Ishikawa (cell line): Measurements from ENCODE around the gene DKK3.

Experiments
- CEBPB ChIP-seq: IDR thresholded peaks from 2 replicates; pipeline ENCODE4 v1.6.1; 2012
- CREB1 ChIP-seq: IDR thresholded peaks from 2 replicates; pipeline ENCODE4 v1.6.1; 2012; ENCODE audit warnings: low read depth
- EGR1 ChIP-seq: IDR thresholded peaks from 2 replicates; pipeline ENCODE4 v1.6.1; 2012
- EP300 ChIP-seq: IDR thresholded peaks from 2 replicates; pipeline ENCODE4 v1.6.1; 2012; ENCODE audit warnings: borderline replicate concordance
- FOXM1 ChIP-seq: IDR thresholded peaks from 2 replicates; pipeline ENCODE4 v1.6.1; 2012; ENCODE audit warnings: low read depth, borderline replicate concordance
- MAX ChIP-seq: IDR thresholded peaks from 2 replicates; pipeline ENCODE4 v1.6.1; 2012
- NFIC ChIP-seq: IDR thresholded peaks from 2 replicates; pipeline ENCODE4 v1.6.1; 2012
- RAD21 ChIP-seq: IDR thresholded peaks from 2 replicates; pipeline ENCODE4 v1.6.1; 2012; ENCODE audit warnings: low read depth
- TAF1 ChIP-seq: IDR thresholded peaks from 2 replicates; pipeline ENCODE4 v1.6.1; 2012; ENCODE audit warnings: low read depth, mild to moderate bottlenecking
- TCF12 ChIP-seq: IDR thresholded peaks from 2 replicates; pipeline ENCODE4 v1.6.1; 2012; ENCODE audit warnings: low read depth
- TEAD4 ChIP-seq: IDR thresholded peaks from 2 replicates; pipeline ENCODE4 v1.6.1; 2012
- YY1 ChIP-seq: IDR thresholded peaks from 2 replicates; pipeline ENCODE4 v1.6.1; 2012; ENCODE audit warnings: low read depth
- ZBTB7A ChIP-seq: IDR thresholded peaks from 2 replicates; pipeline ENCODE4 v1.6.1; 2012; ENCODE audit warnings: low read depth
- TF ChIP-seq, protein P1 (sequence below): IDR thresholded peaks from 2 replicates; pipeline ENCODE4 v1.6.1; 2012; ENCODE audit warnings: low read depth, mild to moderate bottlenecking
- TF ChIP-seq, protein P2 (sequence below): IDR thresholded peaks from 2 replicates; pipeline ENCODE4 v1.6.1; 2012

The DKK3 gene

DNA sequence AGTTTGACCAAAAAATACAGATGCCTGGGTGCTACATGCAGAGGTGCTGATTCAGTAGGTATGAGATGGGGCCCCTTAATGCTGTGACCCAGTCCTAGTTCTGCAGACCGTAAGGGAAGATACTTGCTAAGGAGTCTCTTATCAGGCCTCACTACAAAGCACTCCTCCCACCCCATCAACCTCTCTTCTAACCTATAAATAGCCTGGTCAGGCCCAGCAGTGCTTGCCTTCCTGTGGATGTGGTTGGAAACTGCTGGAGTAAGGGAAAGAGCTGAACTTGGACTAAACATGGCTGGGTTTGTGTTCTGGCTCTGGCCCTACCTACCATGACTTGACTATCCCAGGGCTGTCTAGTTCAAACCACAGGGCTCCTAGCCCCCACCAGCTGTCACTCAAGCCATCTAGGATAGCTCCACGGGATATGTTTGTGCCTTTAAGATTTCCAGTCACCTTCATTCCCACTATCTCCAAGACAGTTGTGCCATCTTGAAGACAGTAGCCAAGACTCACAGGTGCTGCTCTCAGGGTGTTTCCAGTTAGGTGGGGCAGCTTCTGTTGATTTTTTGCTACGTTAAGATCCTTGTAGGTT, 9.5 kb upstream of the DKK3 start:
- TF ChIP-seq NFIC = no peak
- TF ChIP-seq EP300 = no peak
- no peak for TF ChIP-seq TEAD4
- TF ChIP-seq, protein P1, sequence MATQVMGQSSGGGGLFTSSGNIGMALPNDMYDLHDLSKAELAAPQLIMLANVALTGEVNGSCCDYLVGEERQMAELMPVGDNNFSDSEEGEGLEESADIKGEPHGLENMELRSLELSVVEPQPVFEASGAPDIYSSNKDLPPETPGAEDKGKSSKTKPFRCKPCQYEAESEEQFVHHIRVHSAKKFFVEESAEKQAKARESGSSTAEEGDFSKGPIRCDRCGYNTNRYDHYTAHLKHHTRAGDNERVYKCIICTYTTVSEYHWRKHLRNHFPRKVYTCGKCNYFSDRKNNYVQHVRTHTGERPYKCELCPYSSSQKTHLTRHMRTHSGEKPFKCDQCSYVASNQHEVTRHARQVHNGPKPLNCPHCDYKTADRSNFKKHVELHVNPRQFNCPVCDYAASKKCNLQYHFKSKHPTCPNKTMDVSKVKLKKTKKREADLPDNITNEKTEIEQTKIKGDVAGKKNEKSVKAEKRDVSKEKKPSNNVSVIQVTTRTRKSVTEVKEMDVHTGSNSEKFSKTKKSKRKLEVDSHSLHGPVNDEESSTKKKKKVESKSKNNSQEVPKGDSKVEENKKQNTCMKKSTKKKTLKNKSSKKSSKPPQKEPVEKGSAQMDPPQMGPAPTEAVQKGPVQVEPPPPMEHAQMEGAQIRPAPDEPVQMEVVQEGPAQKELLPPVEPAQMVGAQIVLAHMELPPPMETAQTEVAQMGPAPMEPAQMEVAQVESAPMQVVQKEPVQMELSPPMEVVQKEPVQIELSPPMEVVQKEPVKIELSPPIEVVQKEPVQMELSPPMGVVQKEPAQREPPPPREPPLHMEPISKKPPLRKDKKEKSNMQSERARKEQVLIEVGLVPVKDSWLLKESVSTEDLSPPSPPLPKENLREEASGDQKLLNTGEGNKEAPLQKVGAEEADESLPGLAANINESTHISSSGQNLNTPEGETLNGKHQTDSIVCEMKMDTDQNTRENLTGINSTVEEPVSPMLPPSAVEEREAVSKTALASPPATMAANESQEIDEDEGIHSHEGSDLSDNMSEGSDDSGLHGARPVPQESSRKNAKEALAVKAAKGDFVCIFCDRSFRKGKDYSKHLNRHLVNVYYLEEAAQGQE = no peak
- TF ChIP-seq EGR1 = no peak
- TF ChIP-seq FOXM1 = no peak
- no peak for TF ChIP-seq MAX
- TF ChIP-seq ZBTB7A = no peak
- TF ChIP-seq YY1 = no peak
- no peak for TF ChIP-seq TCF12
- no peak for TF ChIP-seq CREB1
- TF ChIP-seq CEBPB = no peak
- no peak for TF ChIP-seq RAD21
- TF ChIP-seq, protein P2, sequence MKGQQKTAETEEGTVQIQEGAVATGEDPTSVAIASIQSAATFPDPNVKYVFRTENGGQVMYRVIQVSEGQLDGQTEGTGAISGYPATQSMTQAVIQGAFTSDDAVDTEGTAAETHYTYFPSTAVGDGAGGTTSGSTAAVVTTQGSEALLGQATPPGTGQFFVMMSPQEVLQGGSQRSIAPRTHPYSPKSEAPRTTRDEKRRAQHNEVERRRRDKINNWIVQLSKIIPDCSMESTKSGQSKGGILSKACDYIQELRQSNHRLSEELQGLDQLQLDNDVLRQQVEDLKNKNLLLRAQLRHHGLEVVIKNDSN = no peak
- no peak for TF ChIP-seq TAF1

GRCh38 chr11:12017243-12017678, 8.8 kb upstream of the DKK3 start:
- TF ChIP-seq CREB1 = no peak
- no peak for TF ChIP-seq TCF12
- TF ChIP-seq, protein P1 = no peak
- no peak for TF ChIP-seq TAF1
- no peak for TF ChIP-seq YY1
- no peak for TF ChIP-seq EGR1
- no peak for TF ChIP-seq ZBTB7A

GRCh38 chr11:12016246-12016645, 7.8 kb upstream of the DKK3 start:
- TF ChIP-seq TCF12 = no peak
- TF ChIP-seq, protein P2 = no peak
- no peak for TF ChIP-seq CREB1
- TF ChIP-seq RAD21 = no peak
- no peak for TF ChIP-seq FOXM1
- TF ChIP-seq NFIC = no peak
- TF ChIP-seq EP300 = no peak
- no peak for TF ChIP-seq CEBPB
- no peak for TF ChIP-seq EGR1
- TF ChIP-seq YY1 = no peak
- TF ChIP-seq TAF1 = no peak
- TF ChIP-seq MAX = no peak
- TF ChIP-seq ZBTB7A = no peak
- no peak for TF ChIP-seq TEAD4
- TF ChIP-seq, protein P1 = no peak

DNA sequence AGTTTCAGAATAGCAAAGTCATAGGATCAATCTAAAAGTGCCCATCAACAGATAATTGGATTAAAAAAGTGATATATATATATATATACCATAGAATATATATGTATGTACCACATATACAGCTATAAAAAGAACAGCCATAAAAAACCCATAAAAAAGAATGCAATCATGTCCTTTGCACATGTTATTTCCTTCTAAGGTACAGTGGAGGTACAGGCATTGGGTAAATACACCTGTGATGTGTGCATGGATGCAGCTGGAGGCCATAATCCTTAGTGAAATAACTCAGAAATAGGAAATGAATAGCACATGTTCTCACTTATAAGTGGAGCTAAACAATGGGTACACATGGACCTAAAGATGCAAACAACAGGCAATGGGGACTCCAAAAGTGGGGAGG, 7.1 kb upstream of the DKK3 start:
- TF ChIP-seq EGR1 (no peak), CREB1 (no peak), RAD21 (no peak), NFIC (no peak), TCF12 (no peak), ZBTB7A (no peak), MAX (no peak), TEAD4 (no peak), YY1 (no peak)
